HG03196 (cell line): Measurements from ENCODE around the gene NT5DC4.
A peak's percentile ranks its signal among the peaks of the same experiment; 100 is the strongest.

Experiments used
- ATAC-seq: cut with Tn5 transposase; IDR thresholded peaks from one replicate; pipeline ENCODE4 v1.9.1; 2021; ENCODE audit not compliant: unreplicated experiment

NT5DC4 gene

GRCh38 chr2:112722816-112723546 is 2.2 kb downstream of the NT5DC4 start:
- no peak for ATAC-seq

GRCh38 chr2:112723547-112723940 is 2.7 kb downstream of the NT5DC4 start:
- ATAC-seq, result no peak

- ATAC-seq, result no peak
These were observed 3.2 kb downstream of the NT5DC4 start for GRCh38 chr2:112723995-112724394.

- no peak for ATAC-seq
These were observed 4.0 kb downstream of the NT5DC4 start for GRCh38 chr2:112724591-112725525.

GRCh38 chr2:112725545-112726457 is 5.0 kb downstream of the NT5DC4 start:
- ATAC-seq, result peak; percentile 43

- peak; percentile 69 for ATAC-seq
These were observed 5.8 kb downstream of the NT5DC4 start for GRCh38 chr2:112726487-112727190.

GRCh38 chr2:112727276-112728028 is 6.6 kb downstream of the NT5DC4 start:
- no peak for ATAC-seq

GRCh38 chr2:112728029-112728362 is 7.2 kb downstream of the NT5DC4 start:
- no peak for ATAC-seq

- ATAC-seq, result no peak
These were observed 7.8 kb downstream of the NT5DC4 start for GRCh38 chr2:112728378-112729175.

GRCh38 chr2:112730216-112730615 is 9.4 kb downstream of the NT5DC4 start:
- ATAC-seq, result no peak

GRCh38 chr2:112730791-112731190 is 10.0 kb downstream of the NT5DC4 start:
- ATAC-seq, result no peak

- ATAC-seq, result no peak
These were observed 10.7 kb downstream of the NT5DC4 start for GRCh38 chr2:112731479-112731878.

- ATAC-seq, result no peak
These were observed 12.6 kb downstream of the NT5DC4 start for GRCh38 chr2:112733456-112733855.

GRCh38 chr2:112733871-112734270 is 13.1 kb downstream of the NT5DC4 start:
- ATAC-seq, result no peak

- no peak for ATAC-seq
These were observed 16.9 kb downstream of the NT5DC4 start for GRCh38 chr2:112737542-112738232.

GRCh38 chr2:112740527-112740926 is 19.7 kb downstream of the NT5DC4 start:
- no peak for ATAC-seq

GRCh38 chr2:112749755-112750559 is 29.1 kb downstream of the NT5DC4 start:
- peak; percentile 75 for ATAC-seq

GRCh38 chr2:112750560-112750843 is 29.7 kb downstream of the NT5DC4 start:
- no peak for ATAC-seq
